TTC549 (cell line): ENCODE data around the gene TPTE.
"Not testable (repeated sequence)": the region's sequence is repeated elsewhere in the genome, so short reads cannot be mapped to it uniquely, and the experiment has no call there.

Experiments
- FAIRE-seq: peaks from 2 replicates; lab custom pipeline; 2012; peaks lifted over from hg19 to GRCh38; lab: Jason Lieb, UNC

The TPTE gene

GRCh38 chr21:10521091-10521598 is at the start of gene TPTE:
Gene TPTE, plus strand, starts transcription at chr21:10521583. Its CDS starts 17,141 bp downstream, at chr21:10538724.
- no peak for FAIRE-seq

- FAIRE-seq = not testable (repeated sequence)
These were observed 49.4 kb upstream of the TPTE start for GRCh38 chr21:10471999-10472398.

GRCh38 chr21:10477794-10478193 is 43.6 kb upstream of the TPTE start:
- not testable (repeated sequence) for FAIRE-seq

GRCh38 chr21:10479875-10480274 is 41.5 kb upstream of the TPTE start:
- not testable (repeated sequence) for FAIRE-seq

- not testable (repeated sequence) for FAIRE-seq
These were observed 36.5 kb upstream of the TPTE start for GRCh38 chr21:10484864-10485263.

- FAIRE-seq = not testable (repeated sequence)
These were observed 30.9 kb upstream of the TPTE start for GRCh38 chr21:10490453-10490852.

GRCh38 chr21:10511116-10511515 is 10.3 kb upstream of the TPTE start:
- no peak for FAIRE-seq

GRCh38 chr21:10516889-10517288 is 4.5 kb upstream of the TPTE start:
- FAIRE-seq = not testable (repeated sequence)

GRCh38 chr21:10517904-10518303 is 3.5 kb upstream of the TPTE start:
- not testable (repeated sequence) for FAIRE-seq

- FAIRE-seq = not testable (repeated sequence)
These were observed 585 bp downstream of the TPTE start for GRCh38 chr21:10521835-10522500.

GRCh38 chr21:10539956-10540355 is 18.6 kb downstream of the TPTE start:
- no peak for FAIRE-seq

- FAIRE-seq = not testable (repeated sequence)
These were observed 23.0 kb downstream of the TPTE start for GRCh38 chr21:10544376-10544775.

- not testable (repeated sequence) for FAIRE-seq
These were observed 26.5 kb downstream of the TPTE start for GRCh38 chr21:10547868-10548267.

- not testable (repeated sequence) for FAIRE-seq
These were observed 27.1 kb downstream of the TPTE start for GRCh38 chr21:10548331-10548954.

GRCh38 chr21:10570803-10571202 is 49.4 kb downstream of the TPTE start:
- not testable (repeated sequence) for FAIRE-seq

- FAIRE-seq = not testable (repeated sequence)
These were observed 53.3 kb downstream of the TPTE start for GRCh38 chr21:10574531-10575310.

GRCh38 chr21:10575311-10575667 is 53.9 kb downstream of the TPTE start:
- no peak for FAIRE-seq

- FAIRE-seq = not testable (repeated sequence)
These were observed 57.5 kb downstream of the TPTE start for GRCh38 chr21:10578910-10579309.

- FAIRE-seq = not testable (repeated sequence)
These were observed 67.7 kb downstream of the TPTE start for GRCh38 chr21:10589115-10589514.

- not testable (repeated sequence) for FAIRE-seq
These were observed 85.7 kb downstream of the TPTE start for GRCh38 chr21:10607074-10607473.

GRCh38 chr21:10614285-10614684 is 92.9 kb downstream of the TPTE start:
- not testable (repeated sequence) for FAIRE-seq

- FAIRE-seq = not testable (repeated sequence)
These were observed 94.7 kb downstream of the TPTE start for GRCh38 chr21:10616061-10616460.

GRCh38 chr21:10616535-10616934 is 95.2 kb downstream of the TPTE start:
- FAIRE-seq = no peak
